Posterior vena cava (tissue), 2 donors: ENCODE measurements around the gene RIC8B. TPM values are rescaled to one million over a fixed set of nuclear protein-coding genes. Genes with fewer than 3 reads are reported as not detected.
A peak's percentile ranks its signal among the peaks of the same experiment; 100 is the strongest.
"Not testable (repeated sequence)": the region's sequence is repeated elsewhere in the genome, so short reads cannot be mapped to it uniquely, and the experiment has no call there.

Source experiments
- DNase-seq: peaks from one replicate; pipeline ENCODE4 v3.0.0-alpha.2; 2020; ENCODE audit warnings: low spot score
- intact Hi-C, 2 donors: fragments of 100-400 bp; cut with DNase I; formaldehyde crosslinking; loops; one replicate each; pipeline versions ENCODE4 v1.14.1 to v1.14.2; 2022 to 2023
- long read RNA-seq, 2 donors: library from polyadenylated mRNA; unstranded; transcript quantifications; one replicate each; pipeline ENCODE4 v2.0.0, GENCODE V29; 2020 to 2021
- total RNA-seq, 2 donors: library from RNA; stranded (reverse); fragmentation: NEBNext Ultra II Directional; extraction: Animal tissue kit (Norgen Biotek cat#: 25700); gene quantifications; one replicate each; pipeline ENCODE4 v1.2.1, GENCODE V29; 2021
- donor health status: DM: yes; HTN: yes; CAD: no.
- donor health status: DM: yes; HTN: yes; CAD: no.

RIC8B gene, protein sequence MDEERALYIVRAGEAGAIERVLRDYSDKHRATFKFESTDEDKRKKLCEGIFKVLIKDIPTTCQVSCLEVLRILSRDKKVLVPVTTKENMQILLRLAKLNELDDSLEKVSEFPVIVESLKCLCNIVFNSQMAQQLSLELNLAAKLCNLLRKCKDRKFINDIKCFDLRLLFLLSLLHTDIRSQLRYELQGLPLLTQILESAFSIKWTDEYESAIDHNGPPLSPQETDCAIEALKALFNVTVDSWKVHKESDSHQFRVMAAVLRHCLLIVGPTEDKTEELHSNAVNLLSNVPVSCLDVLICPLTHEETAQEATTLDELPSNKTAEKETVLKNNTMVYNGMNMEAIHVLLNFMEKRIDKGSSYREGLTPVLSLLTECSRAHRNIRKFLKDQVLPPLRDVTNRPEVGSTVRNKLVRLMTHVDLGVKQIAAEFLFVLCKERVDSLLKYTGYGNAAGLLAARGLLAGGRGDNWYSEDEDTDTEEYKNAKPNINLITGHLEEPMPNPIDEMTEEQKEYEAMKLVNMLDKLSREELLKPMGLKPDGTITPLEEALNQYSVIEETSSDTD
- 10 to 100 TPM; 20.2 to 23.8 TPM for total RNA-seq
- long read RNA-seq, donor 1, full-length matches to known transcripts, result 2 of 6 reads
- long read RNA-seq, donor 1, partial matches to known transcripts, result 2 of 6 reads
- long read RNA-seq, donor 1, other reads (novel, unspliced or antisense), result 2 of 6 reads
- long read RNA-seq, donor 2, full-length matches to known transcripts, result 8 of 12 reads
- long read RNA-seq, donor 2, partial matches to known transcripts, result 1 of 12 reads
- long read RNA-seq, donor 2, other reads (novel, unspliced or antisense), result 3 of 12 reads

DNA sequence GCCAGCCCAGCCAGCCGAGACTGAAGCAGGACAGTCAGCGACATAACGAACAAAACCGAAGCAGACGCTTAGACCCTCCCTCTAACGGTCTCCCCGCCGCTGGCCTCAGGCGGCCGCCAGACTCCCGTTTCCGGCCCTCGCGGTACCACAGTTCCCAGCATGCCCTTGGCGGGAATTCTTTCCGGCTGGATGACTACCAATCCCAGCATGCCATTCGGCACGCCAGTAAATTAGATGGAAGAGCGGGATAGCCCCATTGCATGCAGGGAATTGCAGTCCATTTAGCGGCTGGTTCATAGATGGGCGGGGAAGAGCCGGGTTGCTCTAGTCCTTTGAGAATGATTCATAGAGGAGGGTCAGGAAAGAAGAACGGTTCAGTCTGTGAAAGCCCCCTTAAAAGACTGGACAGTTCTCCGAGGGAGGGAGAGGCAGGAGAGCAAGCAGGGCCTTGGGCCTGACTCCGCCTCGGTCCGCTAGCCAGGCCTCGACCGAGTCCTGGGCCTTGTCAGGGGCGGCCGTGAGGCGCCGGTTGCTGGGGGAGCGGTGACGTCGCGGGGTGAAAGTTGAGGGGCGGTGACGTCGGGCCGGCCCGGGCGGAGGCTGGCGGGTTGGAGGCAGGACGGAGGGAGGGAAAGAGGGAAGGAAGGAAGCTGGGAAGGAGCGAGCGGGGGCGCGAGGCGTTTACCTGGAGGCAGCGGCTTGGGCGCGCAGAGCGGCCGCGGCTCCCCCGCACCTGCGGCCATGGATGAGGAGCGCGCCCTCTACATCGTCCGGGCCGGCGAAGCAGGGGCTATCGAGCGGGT, at the start of gene RIC8B:
TSS of gene RIC8B (plus strand) at position 678 of the 803 bp plus-strand sequence. CDS start at position 742, 64 bp downstream.
- DNase-seq, result peak; percentile 97
- intact Hi-C loops, result no loop called here

DNA sequence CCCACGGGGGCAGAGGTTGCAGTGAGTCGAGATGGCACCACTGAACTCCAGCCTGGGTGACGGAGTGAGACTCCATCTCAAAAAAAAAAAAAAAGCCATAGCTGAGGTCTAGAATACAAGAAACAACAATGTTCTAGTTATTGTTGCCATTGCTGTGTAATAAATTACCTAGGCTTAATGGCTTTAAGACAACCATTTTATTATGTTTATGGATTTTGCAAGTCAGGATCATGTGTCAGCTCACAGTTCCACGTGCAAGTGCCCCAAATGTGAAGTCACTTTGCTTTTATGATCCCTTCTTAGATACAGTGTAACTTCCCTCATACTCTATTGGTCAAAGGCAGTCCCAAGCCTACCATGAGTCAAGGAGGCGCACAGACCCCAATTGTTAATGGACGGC, 49.5 kb upstream of the RIC8B start:
- no peak for DNase-seq
- intact Hi-C loops, result no loop called here

DNA sequence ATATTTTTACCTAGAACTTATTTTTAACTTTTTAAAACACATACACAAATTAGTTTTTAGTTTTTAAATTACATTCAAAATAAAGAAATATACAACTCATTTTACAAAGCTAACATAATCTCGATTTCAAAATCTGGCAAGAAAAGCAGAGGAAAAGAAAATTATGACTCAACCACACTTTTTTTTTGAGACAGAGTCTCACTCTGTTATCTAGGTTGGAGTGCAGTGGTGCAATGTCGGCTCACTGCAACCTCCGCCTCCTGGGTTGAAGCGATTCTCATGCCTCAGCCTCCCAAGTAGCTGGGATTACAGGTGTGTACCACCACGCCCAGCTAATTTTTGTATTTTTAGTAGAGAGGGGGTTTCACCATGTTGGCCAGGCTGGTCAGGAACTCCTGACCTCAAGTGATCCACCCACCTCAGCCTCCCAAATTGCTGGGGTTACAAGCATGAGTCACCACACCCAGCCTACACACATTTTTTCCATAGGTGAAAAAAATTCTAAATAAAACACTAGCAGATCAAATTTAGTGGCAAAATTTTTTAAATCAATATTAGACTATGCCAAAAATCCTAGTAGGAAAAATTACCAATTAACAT, 47.8 kb upstream of the RIC8B start:
- intact Hi-C loops, result not testable (repeated sequence)

DNA sequence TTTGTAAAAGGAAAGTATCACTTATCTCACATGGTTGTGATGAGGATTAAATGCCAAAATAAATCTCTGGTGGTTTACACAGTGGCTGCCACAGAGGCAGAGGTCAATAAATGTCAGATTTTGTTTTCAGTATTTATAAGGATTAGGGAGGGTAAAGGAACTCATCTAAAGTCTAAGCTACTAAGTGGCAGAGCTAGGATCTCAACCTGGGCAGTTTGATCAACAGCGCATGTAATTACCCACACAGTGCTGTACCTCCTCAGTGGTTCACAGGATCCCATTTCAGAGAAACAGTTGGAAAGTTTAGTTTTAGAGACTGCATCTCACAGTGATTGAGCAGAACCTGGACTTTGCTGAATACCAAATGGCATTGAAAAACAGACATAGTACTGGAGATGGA, 44.9 kb upstream of the RIC8B start:
- DNase-seq, result no peak
- intact Hi-C loops, result no loop called here

More for the DNA sequence above, 47.8 kb upstream of the RIC8B start:
- not testable (repeated sequence) for DNase-seq

DNA sequence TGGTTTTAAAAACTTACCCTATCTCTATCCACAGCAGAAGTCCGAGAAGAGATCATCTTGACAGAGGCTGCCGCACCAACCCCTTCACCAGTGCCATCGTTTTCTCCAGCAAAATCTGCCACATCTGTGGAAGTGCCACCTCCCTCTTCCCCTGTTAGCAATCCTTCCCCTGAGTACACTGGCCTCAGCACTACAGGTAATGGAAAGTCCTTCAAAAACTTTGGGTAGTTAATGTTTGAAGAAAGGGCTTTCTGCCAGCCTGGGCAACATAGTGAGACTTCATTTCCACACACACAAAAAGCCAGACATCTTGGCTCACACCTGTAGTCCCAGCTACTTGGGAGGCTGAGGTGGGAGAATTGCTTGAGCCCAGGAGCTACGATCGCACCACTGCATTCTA, 41.6 kb upstream of the RIC8B start:
- intact Hi-C loops, result no loop called here
- no peak for DNase-seq

DNA sequence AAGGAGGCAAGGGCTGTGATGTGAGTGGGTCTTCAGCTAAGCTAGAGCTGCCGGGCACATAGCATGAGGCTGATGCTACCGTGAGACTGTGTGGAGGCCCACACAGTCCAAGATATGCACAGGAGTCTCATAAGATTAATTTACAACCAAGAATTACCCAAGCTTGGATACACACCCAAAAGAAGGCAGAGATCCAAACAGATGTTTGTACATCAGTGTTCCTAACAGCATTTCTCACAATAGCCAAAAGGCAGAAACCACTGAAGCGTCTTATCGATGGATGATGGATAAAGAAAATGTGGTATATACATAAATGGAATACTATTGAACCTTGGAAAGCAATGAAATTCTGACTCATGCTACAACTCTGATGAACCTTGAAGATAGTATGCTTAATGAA, 40.8 kb upstream of the RIC8B start:
- intact Hi-C loops, result no loop called here

DNA sequence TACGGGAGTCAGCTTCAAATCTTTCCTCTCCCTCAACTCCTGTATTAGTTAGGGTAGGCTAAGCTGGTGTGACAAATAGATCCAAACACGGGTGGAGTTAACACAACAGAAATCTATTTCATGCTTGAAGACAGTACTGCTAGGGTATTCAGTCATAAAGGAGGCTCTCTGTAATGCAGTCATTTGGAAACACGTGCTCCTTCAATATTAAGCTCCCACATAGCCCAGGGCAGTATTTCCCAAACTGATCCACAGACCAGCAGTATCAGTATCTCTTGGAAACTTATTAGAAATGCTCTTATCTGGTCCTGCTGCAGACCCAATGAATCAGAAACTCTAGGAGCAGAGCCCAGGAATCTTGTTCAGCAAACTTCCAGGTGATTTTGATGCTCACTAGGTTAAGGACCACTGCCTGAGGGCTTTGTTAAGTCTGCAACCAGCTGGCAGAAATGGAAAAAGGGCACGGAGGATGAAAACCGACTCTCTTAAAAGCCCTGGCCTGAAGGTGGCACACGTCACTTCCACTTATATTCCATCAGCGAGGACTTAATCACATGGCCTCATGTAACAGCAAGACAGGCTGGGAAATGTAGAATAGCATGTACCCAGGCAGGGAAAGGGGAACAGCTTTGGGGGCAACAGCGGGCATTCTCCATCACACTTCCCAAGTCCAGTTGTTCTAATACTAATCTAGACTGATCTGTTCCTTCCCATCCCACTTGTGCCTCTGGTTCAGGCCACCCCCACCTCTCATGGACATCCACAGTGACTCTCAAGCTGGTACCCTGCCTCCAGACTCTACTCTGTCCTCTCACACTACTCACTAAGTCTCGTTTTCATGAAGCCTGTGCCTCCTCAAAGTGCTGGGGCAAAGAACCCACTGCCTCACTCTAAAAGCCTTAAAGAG, 38.2 kb upstream of the RIC8B start:
- intact Hi-C loops, result no loop called here

More for the DNA sequence above, 40.8 kb upstream of the RIC8B start:
- no peak for DNase-seq

DNA sequence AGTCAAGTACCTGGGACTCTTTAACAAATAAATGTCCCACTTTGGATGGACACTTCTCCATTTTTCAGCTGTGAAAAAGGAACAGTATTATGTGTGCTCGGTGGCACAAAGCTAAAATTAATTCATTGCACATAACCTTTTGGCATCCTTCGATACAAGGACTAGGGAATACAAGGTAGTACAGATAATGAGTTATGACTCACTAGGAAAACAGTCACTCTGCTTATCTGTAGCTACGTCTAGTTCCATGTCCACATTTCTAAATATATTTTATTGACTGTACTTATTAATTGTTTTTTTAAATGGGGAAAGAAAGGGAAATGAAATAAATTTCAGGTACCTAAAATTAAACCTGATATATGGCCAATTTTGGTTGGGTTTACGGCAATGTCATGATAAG, 35.2 kb upstream of the RIC8B start:
- no peak for DNase-seq

More for the DNA sequence above, 38.2 kb upstream of the RIC8B start:
- no peak for DNase-seq

DNA sequence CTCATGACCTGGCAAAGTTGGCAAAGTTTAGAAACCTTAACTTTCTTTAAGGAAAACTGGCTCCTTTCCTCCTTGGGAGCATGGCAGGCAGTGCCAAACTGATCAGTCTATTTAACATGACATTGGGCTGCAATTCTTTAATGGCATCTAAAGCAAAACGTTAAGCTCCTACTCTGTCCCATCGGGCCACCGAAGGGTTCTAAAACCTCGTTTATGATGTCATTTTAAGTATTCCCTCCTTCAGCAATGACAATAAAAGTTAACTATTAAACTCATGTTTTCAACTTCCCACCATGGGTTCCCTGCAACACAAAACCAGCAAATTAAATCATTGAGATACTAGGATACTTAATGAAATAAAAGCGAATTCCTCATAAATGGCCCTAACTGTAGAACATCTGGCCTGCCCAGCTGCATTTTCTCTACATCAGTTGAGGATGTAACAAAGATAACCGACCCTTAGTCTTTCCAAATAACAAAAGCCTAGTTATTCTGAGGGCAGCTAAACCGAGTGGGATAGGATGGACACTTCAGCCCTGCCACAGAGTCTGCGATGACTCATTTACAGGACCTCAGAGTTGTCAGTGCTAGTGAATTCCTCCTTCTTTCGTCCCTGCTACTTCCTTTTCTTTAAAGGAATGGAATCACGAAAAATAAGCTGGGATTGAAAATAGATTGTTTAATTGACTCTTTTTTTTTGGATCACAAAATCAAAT, 34.5 kb upstream of the RIC8B start:
- DNase-seq, result no peak
- intact Hi-C loops, result no loop called here

More for the DNA sequence above, 35.2 kb upstream of the RIC8B start:
- intact Hi-C loops, result no loop called here

DNA sequence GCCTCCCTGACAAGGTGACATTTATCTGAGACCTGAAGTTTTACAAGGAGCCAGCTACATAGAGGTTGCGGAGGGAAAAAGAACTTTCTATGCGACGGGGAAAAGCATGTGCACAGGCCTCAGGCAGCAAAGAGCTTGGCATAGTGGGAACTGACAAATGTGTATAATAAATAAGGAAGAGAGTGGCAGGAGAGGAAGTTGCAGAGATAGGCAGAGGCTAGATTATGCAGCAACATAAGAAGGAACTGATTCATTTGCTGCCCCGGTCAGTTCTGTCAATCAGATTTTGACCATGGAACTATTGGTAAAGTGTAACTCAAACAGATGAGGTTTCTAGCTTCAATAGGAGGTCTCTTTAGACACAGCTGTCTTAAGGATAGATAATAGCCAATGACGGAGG, 33.7 kb upstream of the RIC8B start:
- intact Hi-C loops, result no loop called here
- no peak for DNase-seq

DNA sequence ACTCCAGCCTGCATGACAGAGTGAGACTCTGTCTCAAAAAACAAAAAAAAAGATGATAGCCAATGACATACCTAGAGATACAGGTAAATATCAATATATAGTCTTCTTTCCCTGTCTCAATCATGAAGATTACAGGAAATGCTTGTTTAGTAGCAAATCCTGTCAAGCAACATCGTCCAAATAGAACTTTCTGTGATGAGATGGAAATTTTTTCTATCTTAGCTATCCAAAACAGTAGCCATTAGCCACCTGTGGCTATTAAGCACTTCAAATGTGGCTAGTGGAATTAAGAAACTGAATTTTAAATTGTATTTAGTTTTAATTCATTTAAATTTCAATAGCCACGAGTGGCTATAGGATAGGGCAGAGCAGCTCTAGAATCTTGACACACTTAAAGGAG, 33.2 kb upstream of the RIC8B start:
- intact Hi-C loops, result no loop called here
- DNase-seq, result no peak

DNA sequence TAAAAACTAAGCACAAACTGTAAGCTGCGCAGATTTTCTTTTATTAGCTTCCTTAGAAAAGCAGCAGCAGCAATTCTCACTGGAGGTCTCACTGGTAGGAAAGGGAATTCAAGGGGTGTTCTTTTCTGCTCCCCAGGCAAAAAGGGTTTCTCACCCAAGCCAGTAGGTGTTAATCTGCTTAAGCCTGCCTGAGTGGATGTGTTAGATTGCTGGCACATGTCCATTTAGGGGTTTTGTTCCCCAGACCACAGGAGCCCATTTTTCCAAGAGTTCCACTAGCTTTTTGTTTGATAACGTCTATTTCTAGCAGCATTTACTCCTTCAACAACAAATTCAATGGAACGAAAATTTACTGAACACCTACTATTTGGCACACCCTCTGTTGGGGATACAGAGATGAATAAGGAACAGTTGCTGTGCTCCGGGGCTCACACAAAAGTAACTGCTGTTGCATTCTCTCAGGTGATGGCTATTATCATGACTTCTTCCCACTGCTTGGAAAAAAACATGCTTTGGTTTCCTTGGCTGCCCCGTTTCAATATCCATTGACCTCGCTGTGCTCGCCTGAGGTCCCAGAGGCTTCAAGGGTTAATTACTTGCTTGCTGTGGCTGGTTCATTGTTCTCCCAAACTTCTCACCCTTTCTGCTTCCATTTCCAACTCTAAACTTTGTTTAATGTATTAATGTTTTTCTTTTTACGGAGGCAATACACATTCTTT, 31.1 kb upstream of the RIC8B start:
- DNase-seq, result no peak
- intact Hi-C loops, result no loop called here

DNA sequence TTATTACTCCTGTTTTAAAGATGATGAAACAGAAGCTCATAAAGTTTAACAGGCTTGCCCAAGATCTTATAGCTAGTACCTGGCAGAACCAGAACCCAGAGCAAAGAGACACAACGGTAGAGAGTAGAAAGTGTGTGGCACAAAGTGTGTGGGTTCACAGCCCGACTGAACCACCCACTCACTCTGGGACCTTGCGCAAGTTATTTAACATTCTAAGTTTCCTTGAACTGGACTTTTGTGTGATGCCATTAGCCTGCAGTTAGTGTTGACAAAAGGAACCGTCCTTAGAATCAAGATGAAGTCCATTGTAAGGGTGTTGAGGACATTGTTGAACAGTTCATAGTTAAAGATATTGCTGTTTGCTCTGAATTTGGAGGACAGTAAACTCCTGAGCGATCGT, 29.9 kb upstream of the RIC8B start:
- intact Hi-C loops, result no loop called here

DNA sequence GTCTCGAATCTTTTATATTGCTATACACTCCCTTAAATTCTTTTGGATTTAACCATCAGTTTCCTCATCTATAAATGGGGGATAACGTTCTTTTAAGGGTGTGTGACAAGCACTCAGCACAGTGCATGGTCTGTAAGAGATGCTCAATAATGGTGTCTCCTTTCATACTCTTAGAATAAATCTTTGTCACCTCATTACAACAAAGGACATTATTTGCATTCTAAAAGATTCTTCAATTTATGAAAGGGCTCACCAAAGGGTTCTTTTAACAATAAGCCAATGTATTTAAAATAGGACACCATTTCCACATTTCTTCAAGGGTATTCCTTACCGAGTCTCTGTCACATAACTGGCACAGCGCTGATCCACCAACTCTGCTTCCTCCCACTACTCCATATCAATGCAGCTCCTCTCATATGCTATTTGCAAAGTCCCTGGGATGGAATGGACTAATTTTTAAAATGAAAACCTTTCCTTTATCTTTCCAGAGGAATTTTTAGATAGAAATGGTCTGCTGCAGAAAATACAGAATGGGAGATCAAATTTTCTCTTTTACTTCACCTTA, 29.2 kb upstream of the RIC8B start:
- DNase-seq, result no peak
- intact Hi-C loops, result no loop called here

More for the DNA sequence above, 29.9 kb upstream of the RIC8B start:
- DNase-seq, result no peak

DNA sequence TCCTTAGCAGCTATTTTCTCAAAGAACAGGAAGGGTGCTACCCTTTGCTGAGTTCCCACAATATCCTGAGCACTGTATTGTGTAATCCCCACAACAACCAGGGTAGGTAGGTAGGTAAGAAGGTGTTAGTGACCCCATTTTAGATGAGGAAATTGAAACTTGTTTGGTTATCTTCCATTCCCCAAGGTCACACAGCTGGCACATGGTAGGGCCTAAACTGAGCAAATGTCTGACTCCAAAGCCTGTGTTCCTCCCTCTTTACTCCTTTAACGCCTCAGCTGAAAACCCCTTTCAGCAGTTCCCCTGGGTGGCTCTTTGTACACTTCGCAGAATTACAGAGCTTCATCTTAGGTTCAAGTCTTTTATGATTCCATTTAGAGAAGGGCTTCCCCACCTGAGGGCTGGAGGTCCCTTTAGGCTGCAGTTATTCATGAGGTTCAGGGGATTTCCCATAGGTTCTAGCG, 26.5 kb upstream of the RIC8B start:
- intact Hi-C loops, result no loop called here
- no peak for DNase-seq

DNA sequence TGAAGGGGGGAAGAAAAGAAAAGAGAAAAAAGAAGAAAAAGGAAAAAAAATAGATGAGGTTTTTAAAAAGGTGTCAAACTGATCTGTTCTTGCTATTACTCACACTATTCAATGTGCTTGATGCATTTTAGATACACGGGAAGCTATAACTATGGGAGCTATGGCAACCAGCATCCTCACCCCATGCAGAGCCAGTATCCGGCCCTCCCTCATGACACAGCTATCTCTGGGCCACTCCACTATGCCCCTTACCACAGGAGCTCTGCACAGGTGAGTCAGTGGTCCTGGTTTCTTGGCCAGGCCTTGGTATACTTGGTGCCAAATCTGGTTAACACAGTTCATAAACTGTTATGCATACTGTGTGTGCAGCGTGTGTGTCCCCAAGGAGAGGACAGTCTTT, 24.0 kb upstream of the RIC8B start:
- DNase-seq, result no peak
- intact Hi-C loops, result no loop called here

DNA sequence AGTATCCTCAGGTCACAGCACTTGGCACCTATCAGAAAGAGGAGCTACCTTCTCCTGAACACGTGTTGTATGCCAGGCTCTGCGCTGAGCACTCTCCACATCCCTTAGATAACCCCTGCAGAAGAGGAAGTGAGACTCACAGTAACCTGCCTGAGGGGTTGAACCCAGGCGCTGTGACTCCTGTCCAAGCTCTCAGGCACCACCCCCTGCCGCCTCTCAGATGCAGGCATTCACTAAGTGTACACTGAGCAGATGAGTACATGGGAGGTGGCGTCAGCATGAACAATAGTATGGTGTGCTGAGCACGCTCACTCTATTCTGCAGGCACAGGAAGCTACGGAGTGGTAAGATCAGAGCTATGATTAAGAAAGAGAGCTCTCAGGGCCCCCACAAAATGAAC, 21.0 kb upstream of the RIC8B start:
- intact Hi-C loops, result no loop called here
- DNase-seq, result no peak
